Raji (cell line): ENCODE results near the gene DND1.

ENCODE experiments used
- POLR2A ChIP-seq: IDR thresholded peaks from 2 replicates; pipeline ENCODE4 v1.6.1; 2011; ENCODE audit warnings: low read depth, low read length, control low read depth; ENCODE audit not compliant: insufficient read depth

The DND1 gene

GRCh38 chr5:140674629-140675028, 1.3 kb upstream of the DND1 start:
- TF ChIP-seq POLR2A = no peak

- no peak for TF ChIP-seq POLR2A
Observed at GRCh38 chr5:140674211-140674610, 835 bp upstream of the DND1 start.

GRCh38 chr5:140672455-140673186, 755 bp downstream of the DND1 start:
- no peak for TF ChIP-seq POLR2A

GRCh38 chr5:140671472-140672125, 1.8 kb downstream of the DND1 start:
- no peak for TF ChIP-seq POLR2A

- peak; percentile 97 for TF ChIP-seq POLR2A
Observed at GRCh38 chr5:140664359-140665119, 8.8 kb downstream of the DND1 start, which contains the start of gene WDR55. Gene WDR55, plus strand, starts transcription at chr5:140664904. Its CDS starts 9 bp downstream, at chr5:140664913.

GRCh38 chr5:140664030-140664358, 9.4 kb downstream of the DND1 start:
- no peak for TF ChIP-seq POLR2A

- TF ChIP-seq POLR2A = no peak
Observed at GRCh38 chr5:140658870-140659269, 14.5 kb downstream of the DND1 start.

GRCh38 chr5:140647042-140647419, 26.3 kb downstream of the DND1 start:
- no peak for TF ChIP-seq POLR2A

- TF ChIP-seq POLR2A = no peak
Observed at GRCh38 chr5:140642718-140643117, 30.7 kb downstream of the DND1 start.

- TF ChIP-seq POLR2A = no peak
Observed at GRCh38 chr5:140641716-140642115, 31.7 kb downstream of the DND1 start.

- TF ChIP-seq POLR2A = peak; percentile 96
Observed at GRCh38 chr5:140639148-140639981, 34.0 kb downstream of the DND1 start, which contains the start of gene TMCO6. Gene TMCO6, plus strand, starts transcription at chr5:140639451. Its CDS starts 77 bp downstream, at chr5:140639528.

GRCh38 chr5:140637371-140638100, 35.8 kb downstream of the DND1 start:
- no peak for TF ChIP-seq POLR2A

- no peak for TF ChIP-seq POLR2A
Observed at GRCh38 chr5:140635291-140636257, 37.8 kb downstream of the DND1 start.
